Effector CD4-positive, alpha-beta T cell (primary cell): Measurements from ENCODE around the gene ZEB1.
"Not testable (repeated sequence)": the region's sequence is repeated elsewhere in the genome, so short reads cannot be mapped to it uniquely, and the experiment has no call there.

Experiments
- DNase-seq: peaks from one replicate; pipeline ENCODE4 v3.0.0-alpha.2; 2020

ZEB1 gene

GRCh38 chr10:31515116-31515515 is 196.1 kb downstream of the ZEB1 start:
- no peak for DNase-seq

GRCh38 chr10:31515819-31516402 is 196.9 kb downstream of the ZEB1 start:
- no peak for DNase-seq

GRCh38 chr10:31520986-31521831 is 202.2 kb downstream of the ZEB1 start:
- DNase-seq = no peak

- DNase-seq = no peak
Measured at GRCh38 chr10:31522820-31523219, 203.8 kb downstream of the ZEB1 start.

- no peak for DNase-seq
Measured at GRCh38 chr10:31524460-31524859, 205.4 kb downstream of the ZEB1 start.

GRCh38 chr10:31526178-31526577 is 207.2 kb downstream of the ZEB1 start:
- DNase-seq = no peak

GRCh38 chr10:31526681-31527080 is 207.7 kb downstream of the ZEB1 start:
- DNase-seq = no peak

- DNase-seq = no peak
Measured at GRCh38 chr10:31528831-31529230, 209.8 kb downstream of the ZEB1 start.

- no peak for DNase-seq
Measured at GRCh38 chr10:31536302-31536701, 217.3 kb downstream of the ZEB1 start.

GRCh38 chr10:31549896-31550295 is 230.9 kb downstream of the ZEB1 start:
- no peak for DNase-seq

GRCh38 chr10:31554556-31554955 is 235.5 kb downstream of the ZEB1 start:
- DNase-seq = no peak

GRCh38 chr10:31557854-31558253 is 238.8 kb downstream of the ZEB1 start:
- DNase-seq = no peak

- DNase-seq = not testable (repeated sequence)
Measured at GRCh38 chr10:31568252-31568861, 249.3 kb downstream of the ZEB1 start.

GRCh38 chr10:31574577-31574976 is 255.6 kb downstream of the ZEB1 start:
- DNase-seq = no peak

- no peak for DNase-seq
Measured at GRCh38 chr10:31578181-31578852, 259.3 kb downstream of the ZEB1 start.

- no peak for DNase-seq
Measured at GRCh38 chr10:31578951-31579350, 259.9 kb downstream of the ZEB1 start.
